Measurements from ENCODE around the gene METTL22. TPM values are rescaled to one million over a fixed set of nuclear protein-coding genes. Genes with fewer than 3 reads are reported as not detected.

METTL22 gene
- total and polyA plus RNA-seq, 4 donors: 39.6 to 49.7 (median 42.2) TPM

Other genes starting within 250 kb of the METTL22 start
- not detected for gene TMEM114, start 31.2 kb upstream of the METTL22 start, total RNA-seq
- not detected for gene TMEM114, start 31.2 kb upstream of the METTL22 start, polyA plus RNA-seq
- 10 to 100 TPM; 10.3 to 11.5 TPM for gene ABAT, start 52.9 kb downstream of the METTL22 start, total RNA-seq
- 1 to 10 TPM; 6.6 to 8.9 TPM for gene ABAT, start 52.9 kb downstream of the METTL22 start, polyA plus RNA-seq
- gene TMEM186, start 175.9 kb downstream of the METTL22 start, total RNA-seq: 1 to 10 TPM; 5.7 to 7.0 TPM
- 10 to 100 TPM in 1 of 2 donors, 1 to 10 TPM in 1; 7.5 to 10.3 TPM for gene TMEM186, start 175.9 kb downstream of the METTL22 start, polyA plus RNA-seq
- gene PMM2, start 176.1 kb downstream of the METTL22 start, total RNA-seq: 10 to 100 TPM; 43.1 to 48.4 TPM
- gene PMM2, start 176.1 kb downstream of the METTL22 start, polyA plus RNA-seq: 10 to 100 TPM in 1 of 2 donors, 1 to 10 TPM in 1; 7.8 to 20.3 TPM
- 10 to 100 TPM; 53.4 to 69.0 TPM for gene CARHSP1, start 247.3 kb downstream of the METTL22 start, total RNA-seq
- gene CARHSP1, start 247.3 kb downstream of the METTL22 start, polyA plus RNA-seq: 100 to 1,000 TPM in 1 of 2 donors, 10 to 100 TPM in 1; 66.8 to 122 TPM

Measured in aorta (tissue), 4 donors.